Inflammatory macrophage (primary cell): ENCODE data around the gene BCL2L14.

Experiments
- DNase-seq, 2 donors: peaks; one replicate each; pipeline ENCODE4 v3.0.0-alpha.2; 2020 to 2022
- total RNA-seq, 18 experiments: gene quantifications; one replicate each; lab custom pipeline; 2026; ENCODE audit warnings: mixed read lengths in 6 of 18, inconsistent platforms in 2 of 18; lab: John Stamatoyannopoulos, UW

BCL2L14 gene, protein sequence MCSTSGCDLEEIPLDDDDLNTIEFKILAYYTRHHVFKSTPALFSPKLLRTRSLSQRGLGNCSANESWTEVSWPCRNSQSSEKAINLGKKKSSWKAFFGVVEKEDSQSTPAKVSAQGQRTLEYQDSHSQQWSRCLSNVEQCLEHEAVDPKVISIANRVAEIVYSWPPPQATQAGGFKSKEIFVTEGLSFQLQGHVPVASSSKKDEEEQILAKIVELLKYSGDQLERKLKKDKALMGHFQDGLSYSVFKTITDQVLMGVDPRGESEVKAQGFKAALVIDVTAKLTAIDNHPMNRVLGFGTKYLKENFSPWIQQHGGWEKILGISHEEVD
- total RNA-seq, result 0 to 108 (median 0.34) reads per million in 18 experiments

DNA sequence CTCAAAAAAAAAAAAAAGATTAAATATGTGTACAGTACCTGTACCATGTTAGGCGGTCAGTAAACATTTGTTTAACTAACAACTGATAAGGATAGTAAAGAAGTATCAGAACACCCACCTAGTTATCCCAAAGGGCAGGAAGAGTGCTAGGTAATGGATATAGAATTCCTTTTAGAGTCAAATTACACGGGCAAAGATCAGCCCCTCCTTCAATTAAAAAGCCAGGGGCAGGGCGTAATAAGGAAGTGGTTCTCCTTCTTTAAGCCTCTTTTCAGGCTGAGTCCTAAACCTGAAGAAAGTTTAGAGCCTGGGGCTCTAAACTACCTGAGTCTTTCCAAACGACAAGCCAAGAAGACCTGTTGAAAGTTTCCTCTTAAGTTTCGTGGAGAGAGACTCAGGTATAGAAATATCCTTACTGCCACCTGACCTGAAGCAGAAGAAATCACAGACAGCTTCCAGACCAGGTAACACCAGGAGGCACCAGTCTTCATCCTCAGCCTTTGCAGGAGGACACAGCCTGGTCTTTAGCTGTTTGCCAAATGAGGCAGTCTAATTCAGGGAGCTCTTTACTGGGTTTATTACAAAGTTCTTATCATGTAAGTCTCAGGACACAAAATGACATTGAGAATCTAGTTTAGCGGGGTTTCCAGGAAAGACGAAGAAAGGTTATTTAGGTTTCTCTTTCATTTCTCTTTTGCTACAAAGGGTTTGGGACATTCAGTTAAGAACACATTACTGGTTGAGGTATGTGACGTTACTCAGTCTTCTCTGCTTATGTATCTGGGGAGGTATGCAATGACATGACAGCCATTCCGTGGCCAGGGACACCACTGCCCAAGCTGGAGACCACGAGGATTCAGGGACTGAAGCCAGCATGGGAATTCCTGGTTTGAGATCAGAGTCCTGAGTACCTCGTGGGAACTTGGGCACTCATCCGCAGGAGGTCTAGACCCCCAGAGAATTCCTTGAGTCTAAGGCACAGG lies at the start of gene BCL2L14:
Gene BCL2L14 (plus strand): TSS at position 266 of the 983 bp plus-strand sequence. CDS start 8,367 bp downstream, outside the sequence.
- DNase-seq, result no peak

DNA sequence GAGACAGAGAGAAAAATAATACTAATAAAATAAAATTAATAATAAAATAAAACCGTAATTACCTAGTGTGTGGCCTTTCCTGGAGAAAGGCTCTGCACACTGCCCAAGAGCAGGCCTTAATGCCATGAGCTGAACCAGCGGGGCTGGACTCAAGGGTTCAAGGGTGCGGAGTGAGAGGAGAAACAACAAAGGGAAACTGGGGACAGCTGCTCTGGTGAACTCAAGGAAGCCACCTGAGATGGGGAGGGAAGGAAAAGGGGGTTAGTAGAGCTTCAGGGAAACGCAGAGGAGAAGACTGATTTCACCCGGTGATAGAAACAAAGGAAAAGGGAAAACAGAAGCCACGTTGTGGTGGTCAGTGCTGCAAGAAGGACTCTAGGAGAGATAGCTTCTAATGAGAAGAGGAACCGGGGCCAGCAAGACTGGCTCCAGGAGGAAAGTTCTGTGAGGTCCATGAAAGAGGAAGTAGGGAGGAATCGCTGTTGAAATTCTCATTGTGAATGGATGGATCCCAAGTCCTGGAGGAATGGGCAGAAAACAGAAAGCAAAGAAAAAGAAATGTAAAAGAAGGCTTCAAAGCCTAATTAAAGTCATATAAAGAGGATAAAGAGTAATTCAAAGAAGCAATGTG lies 48.3 kb upstream of the BCL2L14 start:
- DNase-seq, result peak; percentile 72

DNA sequence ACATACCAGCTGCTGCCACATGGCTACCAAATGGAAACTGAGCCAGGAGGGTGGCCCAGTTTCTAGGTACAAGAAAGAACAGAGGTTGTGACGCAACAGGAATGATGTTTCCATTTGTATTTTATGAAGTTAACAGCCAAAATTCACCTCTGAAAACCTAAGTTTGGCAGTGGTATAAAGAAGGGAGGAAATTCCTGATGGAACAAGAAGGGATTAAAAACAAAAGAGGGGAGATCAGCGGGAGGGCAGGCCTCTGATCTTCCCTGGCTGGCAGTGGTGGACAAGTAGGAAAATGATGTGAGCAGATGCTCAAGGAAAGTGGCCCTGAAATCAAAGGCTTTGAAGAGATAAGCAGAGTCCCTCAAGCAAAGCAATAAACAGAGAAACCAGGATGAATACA lies 47.3 kb upstream of the BCL2L14 start:
- no peak for DNase-seq

DNA sequence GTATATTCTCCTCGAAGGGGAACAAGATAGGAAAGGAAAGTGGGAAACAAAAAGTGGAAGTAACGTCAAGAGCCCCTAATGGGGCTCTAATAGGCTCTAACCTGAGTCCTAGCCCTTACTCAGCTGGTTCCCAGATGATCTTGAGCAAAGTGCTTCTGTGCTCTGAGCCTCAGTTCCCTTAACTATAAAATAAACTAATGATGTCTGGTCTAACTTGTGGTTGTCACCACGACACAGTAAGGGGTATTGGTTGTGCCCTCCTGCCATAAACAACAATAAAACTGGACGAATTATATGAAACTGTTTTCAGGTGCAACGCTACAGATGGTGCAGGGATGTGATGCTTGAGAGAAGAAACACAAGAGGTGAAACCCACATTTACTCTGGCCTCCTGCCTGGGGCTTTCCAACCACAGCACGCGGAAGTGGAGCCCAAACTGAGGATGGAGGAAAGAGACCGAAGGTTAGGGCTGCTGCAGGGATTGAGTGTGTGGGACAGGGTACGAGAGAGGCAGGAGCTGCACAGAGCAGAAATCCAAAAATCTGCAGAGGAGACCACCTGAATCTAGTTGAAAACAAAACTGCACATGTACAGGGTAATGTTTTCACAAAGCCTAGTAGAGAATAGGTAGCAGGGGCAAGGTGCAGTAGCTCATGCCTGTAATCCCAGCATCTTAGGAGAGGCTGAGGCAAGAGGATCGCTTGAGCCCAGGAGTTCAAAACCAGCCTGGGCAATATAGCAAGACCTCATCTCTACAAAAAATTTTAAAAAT lies 45.6 kb upstream of the BCL2L14 start:
- peak in 1 of 2 donors; percentile 30 for DNase-seq

DNA sequence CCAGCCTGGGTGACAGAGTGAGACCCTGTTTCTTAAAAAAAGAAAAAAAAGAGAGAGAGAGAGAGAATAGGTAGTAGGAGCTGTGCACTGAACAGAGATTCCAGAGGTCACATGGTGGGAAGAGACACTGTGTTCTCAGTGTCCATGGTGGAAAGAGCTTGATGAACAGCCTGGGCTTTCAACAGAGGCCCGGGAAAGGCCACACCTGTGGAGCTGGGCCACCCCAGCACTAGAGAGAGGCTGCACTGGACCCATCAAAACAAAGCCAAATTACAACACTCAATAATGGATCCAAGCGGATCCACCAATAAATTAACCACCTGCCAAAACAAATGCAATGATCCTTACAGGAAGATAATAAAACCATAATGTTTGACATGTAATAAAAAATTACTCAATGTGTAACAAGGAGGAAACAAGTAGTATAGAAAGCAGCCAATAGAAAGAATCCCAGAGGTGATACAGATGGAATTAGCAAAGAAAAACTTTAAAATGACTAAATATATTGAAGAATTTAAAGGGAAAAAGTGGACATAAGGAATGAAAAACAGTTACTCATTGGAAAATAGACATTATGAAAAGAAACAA lies 44.8 kb upstream of the BCL2L14 start:
- no peak for DNase-seq

DNA sequence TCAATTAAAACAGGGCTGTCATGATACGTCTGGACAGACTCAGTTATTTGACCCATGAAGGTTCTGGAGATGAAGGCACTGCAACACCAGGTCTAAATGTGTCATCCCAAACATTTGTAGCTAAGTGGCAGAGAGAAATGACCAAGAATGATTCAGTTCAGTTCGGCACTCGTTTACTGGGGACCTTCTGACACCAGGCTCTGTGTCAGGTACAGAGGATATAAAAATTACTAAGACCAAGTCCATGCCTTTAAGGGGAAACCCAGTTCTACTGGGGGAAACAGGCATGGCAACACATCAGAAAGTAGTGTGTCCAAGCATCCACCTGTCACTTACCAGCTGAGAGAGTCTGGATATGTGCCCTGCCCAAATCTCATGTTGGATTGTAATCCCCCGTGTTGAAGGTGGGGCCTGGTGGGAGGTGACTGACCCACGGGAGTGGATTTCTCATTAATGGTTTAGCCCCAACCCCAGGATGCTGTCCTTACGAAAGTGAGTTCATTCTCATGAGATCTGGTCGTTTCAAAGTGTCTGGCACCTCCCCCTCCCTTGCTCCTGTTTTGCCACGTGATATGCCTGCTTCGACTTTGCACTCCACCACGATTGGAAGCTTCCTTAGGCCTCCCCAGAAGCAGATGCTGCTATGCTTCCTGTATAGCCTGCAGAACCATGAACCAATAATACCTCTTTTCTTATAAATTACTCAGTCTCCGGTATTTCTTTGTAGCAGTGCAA lies 41.9 kb upstream of the BCL2L14 start:
- DNase-seq, result no peak

DNA sequence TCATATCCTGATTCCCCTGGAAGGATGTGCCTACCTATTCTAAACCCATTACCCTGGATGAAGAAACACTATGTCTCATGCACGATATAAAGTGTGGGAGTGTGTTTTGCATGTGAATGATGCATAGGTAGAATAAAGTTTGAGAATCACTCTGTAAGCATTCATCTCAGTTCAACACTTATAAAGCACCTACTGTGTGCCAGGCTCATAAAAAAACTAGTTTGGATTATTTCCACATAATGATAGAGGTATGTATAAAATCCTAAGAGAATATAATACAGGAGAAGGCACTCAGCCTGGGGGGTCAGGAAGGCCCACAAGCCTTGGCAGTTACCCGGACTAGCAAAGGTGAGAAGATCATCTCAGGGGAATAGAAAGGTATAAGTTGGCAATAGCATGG lies 41.1 kb upstream of the BCL2L14 start:
- DNase-seq, result no peak

DNA sequence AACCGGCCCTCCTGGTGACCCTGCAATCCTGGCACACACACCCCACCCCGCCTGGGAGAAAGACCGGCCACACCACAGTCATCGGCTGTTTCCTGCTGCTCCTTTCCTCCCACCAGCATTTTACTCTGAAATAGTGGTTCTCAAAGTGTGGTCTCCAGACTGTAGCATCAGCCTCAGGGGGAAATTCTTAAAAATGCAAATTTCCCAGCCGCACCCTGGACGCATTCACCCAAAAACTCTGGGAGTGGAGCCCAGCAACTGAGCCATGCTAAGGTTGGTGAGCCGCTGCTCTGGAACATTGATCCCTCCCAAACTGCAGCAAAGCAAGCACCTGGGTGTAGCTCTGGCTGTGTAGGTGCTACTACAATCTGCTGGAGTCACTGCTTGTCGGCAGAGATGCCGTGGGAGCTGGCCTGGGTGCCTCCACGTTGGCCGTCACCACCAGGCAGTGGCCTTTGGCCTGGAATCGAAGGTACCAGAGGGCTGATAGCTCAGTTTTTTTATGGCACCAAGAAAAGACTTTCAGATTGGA lies 38.4 kb upstream of the BCL2L14 start:
- DNase-seq, result no peak

DNA sequence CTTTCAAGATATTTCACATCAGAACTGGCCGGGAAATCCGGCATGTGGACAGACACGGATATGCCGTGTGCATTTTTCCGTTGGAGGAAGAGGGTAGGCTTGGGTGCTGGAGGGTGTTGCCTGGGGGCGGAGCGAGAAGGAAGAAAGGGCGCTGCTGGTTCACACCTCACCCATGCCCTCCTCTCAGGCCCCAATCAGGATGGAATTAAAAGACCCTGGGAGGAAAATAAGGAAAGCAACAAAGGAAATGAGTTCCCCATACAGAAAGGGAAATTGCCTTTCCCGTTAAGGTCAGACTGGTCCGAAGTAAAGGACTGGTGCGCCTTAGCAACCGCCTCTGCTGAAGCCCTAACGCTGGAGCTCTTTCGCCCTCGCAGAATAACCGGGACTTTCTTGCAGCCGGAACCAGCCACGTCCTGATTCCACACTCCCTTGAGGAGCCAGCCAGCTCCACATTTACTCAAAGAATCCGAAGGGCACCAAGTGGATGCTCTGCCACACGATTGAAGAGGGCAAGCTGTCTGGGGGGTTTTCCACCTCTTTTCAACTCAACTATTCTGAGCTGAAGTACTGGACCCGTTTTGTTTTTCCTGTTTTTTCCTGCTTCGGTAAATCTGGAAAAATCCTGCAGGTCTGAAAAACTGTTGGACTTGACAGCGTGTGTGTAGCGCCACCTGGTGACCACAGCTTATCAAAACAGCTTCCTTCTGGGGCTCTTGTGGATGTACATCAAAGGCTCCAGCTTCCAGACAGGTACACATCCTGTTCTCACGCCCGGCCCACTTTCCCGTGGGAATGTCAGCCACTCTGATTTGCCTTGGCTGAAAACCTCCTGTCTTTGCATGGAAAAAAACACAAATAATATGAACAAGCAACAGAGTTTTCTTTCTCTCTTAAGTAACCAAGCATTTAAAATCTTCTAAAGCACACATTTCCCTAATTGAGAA lies 37.6 kb upstream of the BCL2L14 start:
- peak; percentile 64 to 83 for DNase-seq

DNA sequence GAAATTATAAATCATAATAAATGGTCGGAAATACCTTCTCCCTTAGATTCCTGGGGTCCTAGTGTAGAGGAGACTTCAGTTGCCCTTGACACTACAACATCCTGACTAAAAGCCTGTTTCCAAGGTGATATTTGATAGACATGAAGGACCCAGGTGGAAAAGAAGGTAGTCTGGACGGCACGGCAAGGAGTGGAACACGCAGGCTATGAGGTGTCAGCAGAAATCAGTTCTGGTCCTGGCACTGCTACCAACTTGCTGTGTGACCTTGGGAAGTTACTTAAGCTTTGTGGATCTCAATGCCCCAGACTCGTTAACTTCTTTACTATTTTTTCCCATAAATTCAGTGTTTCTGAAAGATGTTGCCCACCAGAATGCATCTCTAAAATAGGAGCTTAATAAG lies 36.9 kb upstream of the BCL2L14 start:
- DNase-seq, result no peak

DNA sequence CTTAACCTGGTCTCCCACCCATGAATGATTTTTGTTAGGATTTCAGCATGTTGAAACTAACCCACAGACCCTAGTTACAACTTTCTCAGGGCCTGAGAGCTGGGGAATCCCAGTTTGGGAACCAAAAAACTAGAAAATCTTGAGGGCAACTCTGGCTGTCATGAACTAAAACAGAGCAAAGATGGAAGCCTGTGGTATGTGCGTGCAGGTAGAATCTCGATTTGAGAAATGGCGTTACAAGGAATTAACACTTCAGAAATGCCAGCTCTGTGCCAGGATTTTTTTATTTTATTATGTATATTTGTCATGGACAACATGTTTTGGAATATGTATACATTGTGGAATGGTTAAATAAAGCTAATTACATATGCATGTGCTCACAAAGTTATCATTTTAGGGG lies 36.4 kb upstream of the BCL2L14 start:
- DNase-seq, result no peak

DNA sequence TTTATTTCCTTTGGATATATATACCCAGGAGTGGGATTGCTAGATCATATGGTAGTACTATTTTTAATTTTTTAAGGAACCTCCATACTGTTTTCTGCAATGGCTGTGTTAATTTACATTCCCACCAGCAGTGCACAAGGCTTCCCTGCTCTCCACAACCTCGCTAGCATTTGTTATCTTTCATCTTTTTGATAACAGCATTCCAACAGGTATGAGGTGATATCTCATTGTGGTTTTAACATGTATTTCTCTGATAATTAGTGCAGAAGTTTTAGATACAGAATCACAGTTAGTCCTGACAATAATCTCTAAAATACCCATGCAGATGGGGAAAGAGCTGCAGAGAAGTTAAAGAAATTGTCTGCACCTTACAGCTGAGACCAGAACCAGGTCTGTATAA lies 35.5 kb upstream of the BCL2L14 start:
- no peak for DNase-seq

DNA sequence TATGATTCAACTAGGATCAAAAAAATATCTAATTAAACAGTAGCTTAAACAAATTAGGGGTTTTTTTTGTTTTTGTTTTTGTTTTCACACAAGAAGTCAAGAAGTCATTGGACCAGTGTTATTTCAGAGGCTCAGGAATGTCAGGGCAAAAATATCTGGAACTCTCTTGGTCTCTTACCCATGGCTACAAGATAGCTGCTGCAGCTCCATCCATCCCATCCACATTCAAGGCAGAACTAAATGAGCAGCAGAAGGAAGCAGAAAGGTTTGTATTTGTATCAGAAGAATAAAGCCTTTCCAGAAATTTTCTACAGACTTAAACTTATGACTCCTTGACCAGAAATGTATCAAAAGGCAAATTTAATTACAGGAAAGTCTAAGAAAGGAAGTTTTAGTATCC lies 33.8 kb upstream of the BCL2L14 start:
- DNase-seq, result no peak

DNA sequence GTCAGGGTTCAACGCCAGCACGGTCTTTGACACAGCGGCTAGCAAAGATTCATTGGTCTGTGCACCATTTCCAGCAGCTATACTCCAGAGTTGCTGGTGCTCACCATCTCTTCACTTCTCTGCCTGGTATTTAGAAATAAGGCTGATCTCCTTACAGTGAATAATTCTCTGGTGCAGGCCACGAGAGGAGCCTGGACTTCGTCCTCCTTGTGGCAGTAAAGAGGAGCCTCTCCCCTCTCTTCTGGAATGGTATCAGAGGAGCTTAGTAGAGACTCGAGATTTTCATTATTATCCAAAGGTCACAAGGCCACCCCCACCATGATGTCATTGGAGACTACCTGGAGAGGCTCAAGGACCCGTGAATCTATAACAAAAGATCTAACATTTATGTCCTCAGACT lies 30.8 kb upstream of the BCL2L14 start:
- no peak for DNase-seq

DNA sequence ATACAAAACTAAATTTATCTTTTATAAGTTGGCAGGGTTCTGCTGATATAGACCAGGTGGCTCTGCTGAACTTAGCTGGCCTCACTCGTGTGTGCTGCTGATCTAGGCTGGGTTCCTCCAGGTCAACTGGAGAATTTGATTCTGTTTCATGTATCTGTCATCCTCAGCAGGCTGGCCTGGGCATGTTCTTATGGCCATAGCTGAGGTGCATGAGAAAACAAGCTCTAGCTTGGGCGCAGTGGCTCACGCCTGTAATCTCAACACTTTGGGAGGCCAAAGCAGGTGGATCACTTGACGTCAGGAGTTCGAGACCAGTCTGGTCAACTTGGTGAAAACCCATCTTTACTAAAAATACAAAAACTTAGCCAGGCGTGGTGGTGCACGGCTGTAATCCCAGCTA lies 24.3 kb upstream of the BCL2L14 start:
- DNase-seq, result no peak

DNA sequence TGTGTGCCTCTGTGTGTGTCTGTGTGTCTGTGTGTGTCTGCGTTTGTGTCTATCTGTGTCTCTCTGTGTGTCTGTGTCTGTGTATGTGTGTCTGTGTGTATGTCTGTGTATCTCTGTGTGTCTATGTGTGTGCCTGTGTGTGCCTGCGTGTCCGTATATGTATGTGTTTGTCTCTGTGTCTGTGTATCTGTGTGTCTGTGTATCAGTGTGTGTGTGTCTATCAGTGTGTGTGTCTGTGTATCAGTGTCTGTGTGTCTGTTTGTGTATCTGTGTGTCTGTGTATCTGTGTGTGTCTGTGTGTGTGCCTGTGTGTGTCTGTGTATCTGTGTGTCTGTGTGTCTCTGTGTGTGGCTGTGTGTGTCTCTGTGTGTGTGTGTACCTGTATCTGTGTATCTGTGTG lies 23.1 kb upstream of the BCL2L14 start:
- no peak for DNase-seq

DNA sequence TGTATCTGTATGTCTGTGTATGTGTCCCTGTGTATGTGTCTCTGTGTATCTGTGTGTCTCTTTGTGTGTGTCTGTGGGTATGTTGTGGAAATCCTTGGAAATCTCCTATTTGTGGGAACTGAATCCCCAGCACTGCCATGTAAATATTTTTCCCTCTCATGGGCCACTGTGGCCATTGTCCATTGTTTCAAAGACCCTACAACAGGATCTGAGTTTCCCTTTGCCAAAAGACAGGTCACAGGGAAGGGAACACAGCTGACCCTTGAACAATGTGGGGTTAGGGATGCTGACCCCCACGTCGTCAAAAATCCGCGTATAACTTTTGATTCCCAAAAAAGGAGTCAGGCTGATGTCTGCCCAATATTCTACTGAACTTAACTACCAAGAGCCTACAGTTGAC lies 22.5 kb upstream of the BCL2L14 start:
- no peak for DNase-seq

DNA sequence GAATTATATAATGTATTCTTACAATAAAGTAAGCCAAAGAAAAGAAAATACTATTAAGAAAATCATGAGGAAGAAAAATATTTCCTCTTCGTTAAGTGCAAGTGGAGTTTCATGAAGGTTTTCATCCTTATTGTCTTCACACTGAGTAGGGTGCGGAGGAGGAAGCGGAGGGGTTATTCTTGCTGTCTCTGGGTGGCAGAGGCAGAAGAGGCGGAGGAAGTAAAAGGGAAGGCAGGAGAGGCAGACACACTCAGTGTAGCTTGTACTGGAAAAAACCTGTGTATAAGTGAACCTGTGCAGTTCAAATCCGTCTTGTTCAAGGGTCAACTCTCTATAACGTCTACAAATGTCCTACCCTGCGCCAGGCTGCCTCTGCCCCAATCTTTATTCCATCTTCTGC lies 22.0 kb upstream of the BCL2L14 start:
- DNase-seq, result no peak

DNA sequence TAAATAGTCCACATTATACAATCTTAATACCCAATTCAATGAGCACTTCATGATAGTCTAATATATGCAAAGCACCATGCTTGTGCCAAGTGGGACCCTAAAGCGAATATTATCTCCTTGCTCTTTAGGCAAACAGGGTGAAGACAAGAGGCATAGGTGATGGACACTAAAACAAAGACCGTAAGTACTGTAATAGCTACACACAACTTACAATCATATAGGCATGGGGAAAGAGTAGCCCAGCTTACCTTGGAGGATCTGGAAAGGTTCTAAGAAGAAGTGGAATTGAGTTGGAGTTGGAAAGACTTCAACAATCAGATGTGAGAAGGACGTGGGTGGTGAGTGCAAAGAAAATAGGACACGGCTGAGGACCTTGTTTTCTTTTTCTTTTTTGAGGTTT lies 19.1 kb upstream of the BCL2L14 start:
- no peak for DNase-seq

DNA sequence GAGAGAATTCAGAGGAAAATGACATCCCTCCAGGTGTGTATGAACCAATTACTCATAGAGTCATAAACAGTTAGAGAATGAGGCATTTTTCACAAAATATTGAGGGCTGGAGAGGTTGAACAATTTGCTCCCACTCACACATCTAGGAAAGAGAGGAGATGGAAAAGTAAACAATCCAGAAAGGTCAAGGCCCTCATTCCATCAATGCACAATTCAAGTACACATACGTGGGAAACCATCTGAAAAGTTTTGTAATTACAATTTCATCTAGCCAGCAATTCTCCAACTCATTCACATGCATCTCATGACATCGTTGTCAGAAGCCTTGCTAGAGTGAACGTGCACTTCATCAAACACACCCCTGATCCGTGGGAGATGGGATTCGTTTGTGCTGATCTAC lies 15.7 kb upstream of the BCL2L14 start:
- no peak for DNase-seq
